GM12891 (cell line): ENCODE measurements around the gene GPC5.

ENCODE experiments used
- PAX5 ChIP-seq: IDR thresholded peaks from 2 replicates; pipeline ENCODE4 v1.6.1; 2011; ENCODE audit warnings: low read length, moderate library complexity, mild to moderate bottlenecking; ENCODE audit not compliant: insufficient read depth, severe bottlenecking
- POLR2A ChIP-seq: IDR thresholded peaks from 2 replicates; pipeline ENCODE4 v1.6.1; 2011; ENCODE audit warnings: low read depth, low read length, control low read depth
- POLR2AphosphoS5 ChIP-seq: IDR thresholded peaks from 2 replicates; pipeline ENCODE4 v1.6.1; 2011; ENCODE audit warnings: low read depth, low read length, control low read depth
- POU2F2 ChIP-seq: IDR thresholded peaks from 2 replicates; pipeline ENCODE4 v1.6.1; 2011; ENCODE audit warnings: low read depth, mild to moderate bottlenecking, control low read depth, low read length, moderate library complexity
- SPI1 ChIP-seq: IDR thresholded peaks from 2 replicates; pipeline ENCODE4 v1.6.1; 2011; ENCODE audit warnings: low read depth, low read length, control low read depth
- TAF1 ChIP-seq: IDR thresholded peaks from 2 replicates; pipeline ENCODE4 v1.6.1; 2011; ENCODE audit warnings: low read depth, low read length, control low read depth

GRCh38 chr13:91351123-91351522, 47.3 kb upstream of the GPC5 start:
- no peak for TF ChIP-seq SPI1
- TF ChIP-seq TAF1, result no peak
- TF ChIP-seq POLR2A, result no peak
- 0 out of 2 replicates have a peak, but pooled peaks have one; percentile 18 for TF ChIP-seq POLR2AphosphoS5
- no peak for TF ChIP-seq POU2F2
- no peak for TF ChIP-seq PAX5
